HG02981 (cell line): ENCODE data around the gene FUT8.

Experiments used
- ATAC-seq: cut with Tn5 transposase; IDR thresholded peaks from one replicate; pipeline ENCODE4 v1.9.1; 2021; ENCODE audit warnings: mild to moderate bottlenecking, moderate library complexity; ENCODE audit not compliant: unreplicated experiment

The FUT8 gene

GRCh38 chr14:65412032-65412846 lies at the start of gene FUT8:
Gene FUT8 (plus strand): TSS chr14:65412730. CDS start chr14:65561564, 148,834 bp downstream.
- peak; percentile 69 for ATAC-seq

DNA sequence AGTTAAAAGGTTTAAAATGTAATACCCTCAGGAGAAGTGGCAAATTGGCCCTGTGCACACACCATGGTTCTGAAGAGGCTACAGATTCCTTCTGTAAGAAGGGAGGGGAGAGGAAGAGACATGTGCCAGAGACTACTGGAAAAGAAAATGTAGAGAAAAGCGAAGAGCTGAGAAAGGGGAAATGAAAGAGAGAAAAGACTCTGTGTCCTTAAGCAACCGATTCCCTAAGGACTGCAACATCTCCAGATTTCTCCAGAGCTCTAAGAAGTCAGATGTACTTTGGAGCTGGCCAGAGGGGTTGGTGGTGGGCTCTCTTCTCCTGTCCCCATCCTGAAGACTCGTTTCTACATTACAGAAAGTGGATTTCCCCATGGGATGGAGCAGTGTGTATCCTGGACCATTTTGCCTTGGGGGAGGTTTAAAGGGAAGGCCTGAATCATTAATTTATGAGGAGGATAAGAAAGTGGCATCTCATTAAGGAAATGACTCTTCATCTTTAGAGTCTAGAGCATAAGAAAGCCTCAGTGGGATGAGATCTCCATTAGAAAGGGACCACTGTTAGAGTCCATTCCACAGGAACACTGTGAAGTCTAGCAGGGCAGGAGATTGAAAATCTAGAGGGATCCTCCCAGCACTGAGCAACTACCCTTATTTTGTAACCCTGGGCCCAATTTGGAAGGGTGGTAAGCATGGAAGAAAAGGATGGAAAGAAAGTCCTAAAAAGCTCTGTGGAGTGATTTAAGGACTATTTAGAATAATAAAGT lies 45.5 kb upstream of the FUT8 start:
- no peak for ATAC-seq

DNA sequence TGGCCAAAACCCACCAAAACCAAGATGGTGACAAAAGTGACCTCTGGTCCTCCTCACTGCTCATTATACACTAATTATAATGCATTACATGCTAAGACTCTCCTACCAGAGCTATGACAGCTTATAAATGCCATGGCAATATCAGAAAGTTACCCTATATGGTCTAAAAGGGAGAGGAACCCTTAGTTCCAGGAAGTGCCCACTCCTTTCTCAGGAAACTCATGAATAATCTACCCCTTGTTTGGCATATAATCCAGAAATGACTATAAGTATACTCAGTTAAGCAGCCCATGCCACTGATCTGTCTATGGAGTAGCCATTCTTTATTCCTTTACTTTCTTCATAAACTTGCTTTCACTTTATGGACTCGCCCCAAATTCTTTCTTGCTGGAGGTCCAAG lies 43.0 kb upstream of the FUT8 start:
- ATAC-seq: no peak

GRCh38 chr14:65370801-65371248 lies 41.7 kb upstream of the FUT8 start:
- no peak for ATAC-seq

DNA sequence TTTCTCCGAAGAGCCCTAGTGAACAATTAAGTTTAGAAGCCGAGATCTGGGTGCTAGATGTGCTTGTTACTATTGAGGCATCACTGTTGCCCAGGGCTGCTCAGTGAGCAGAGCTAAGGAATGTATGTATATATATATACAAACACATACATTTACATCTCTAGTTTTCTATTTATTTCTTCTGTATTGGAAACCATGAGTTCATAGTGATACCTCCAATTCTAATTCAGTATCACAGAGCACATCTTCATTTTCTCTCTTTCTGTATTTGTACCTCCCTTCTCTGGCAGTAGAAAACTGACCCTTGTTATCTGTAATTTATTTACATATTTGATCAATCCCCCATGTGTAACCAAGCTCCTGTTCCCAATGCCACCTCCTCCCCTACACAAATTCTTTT lies 40.7 kb upstream of the FUT8 start:
- no peak for ATAC-seq

DNA sequence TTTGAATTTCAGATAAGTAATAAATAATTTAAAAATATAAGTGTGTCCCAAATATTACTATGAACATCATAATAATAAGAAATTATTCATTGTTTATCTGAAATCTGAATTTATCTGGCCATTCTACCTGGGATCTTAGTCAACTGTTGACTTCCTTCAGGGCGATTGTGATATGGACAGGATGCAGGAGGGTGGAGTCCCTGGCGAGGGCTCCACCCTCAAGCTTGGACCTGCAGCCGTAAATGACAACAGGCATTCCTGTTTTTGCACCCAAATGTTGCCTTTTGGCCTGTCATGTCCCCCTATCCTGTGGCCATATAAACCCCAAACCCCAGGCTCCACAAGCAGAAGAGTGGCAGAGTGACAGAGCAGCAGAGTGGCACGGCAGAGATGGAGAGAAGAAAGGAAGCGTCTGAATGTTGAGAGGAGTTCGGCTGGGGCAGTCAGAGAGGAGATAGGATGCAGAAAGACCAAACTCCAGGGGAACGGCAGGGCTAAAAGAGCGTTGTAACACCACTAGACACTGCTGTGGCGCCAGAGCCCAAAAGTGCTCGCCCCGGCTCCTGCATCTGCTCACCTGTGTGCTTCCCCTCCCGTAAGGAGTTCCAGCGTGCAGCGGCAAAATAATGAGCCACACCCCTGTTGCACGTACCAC lies 39.4 kb upstream of the FUT8 start:
- no peak for ATAC-seq

DNA sequence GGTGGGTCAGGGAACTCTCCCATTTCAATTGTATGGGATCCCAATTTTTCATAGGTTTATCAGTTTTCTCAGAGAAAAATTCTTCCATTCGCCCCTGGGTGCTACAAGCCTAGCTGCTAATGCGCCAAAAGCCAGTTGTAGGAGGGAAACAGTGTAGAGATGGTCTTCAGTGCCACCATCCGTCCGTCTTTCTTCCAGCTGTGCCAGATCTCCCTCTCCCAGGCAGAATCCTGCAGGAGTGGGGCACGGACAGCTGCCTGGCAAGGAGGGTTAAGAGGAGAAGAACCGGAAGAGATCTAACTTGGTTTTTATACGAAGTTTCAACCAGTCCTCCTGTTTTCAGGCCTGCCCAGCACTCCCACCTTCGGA lies 38.9 kb upstream of the FUT8 start:
- no peak for ATAC-seq

GRCh38 chr14:65377576-65377975 lies 35.0 kb upstream of the FUT8 start:
- ATAC-seq: no peak

GRCh38 chr14:65382586-65382985 lies 29.9 kb upstream of the FUT8 start:
- ATAC-seq: no peak

DNA sequence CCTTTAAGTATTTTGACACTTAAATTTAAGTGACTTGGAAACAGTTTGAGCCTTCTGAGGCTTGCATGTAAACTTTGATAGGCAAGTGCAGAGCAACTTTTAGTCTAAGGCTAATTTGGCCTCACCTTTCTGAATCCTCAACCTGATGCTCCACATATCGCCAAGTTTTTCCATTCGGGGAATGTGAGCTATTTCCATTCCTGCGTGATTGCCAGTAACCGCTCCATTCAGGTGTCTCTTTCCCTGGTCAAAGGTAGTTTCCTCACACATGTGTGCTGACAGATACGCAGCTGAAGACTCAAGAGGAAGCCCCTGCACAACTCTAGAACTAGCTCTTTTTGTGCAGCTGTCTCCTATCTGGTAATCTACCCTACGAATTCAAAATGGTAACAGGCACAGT lies 25.4 kb upstream of the FUT8 start:
- no peak for ATAC-seq

- ATAC-seq: no peak
These were observed 24.9 kb upstream of the FUT8 start for GRCh38 chr14:65387628-65388027.

DNA sequence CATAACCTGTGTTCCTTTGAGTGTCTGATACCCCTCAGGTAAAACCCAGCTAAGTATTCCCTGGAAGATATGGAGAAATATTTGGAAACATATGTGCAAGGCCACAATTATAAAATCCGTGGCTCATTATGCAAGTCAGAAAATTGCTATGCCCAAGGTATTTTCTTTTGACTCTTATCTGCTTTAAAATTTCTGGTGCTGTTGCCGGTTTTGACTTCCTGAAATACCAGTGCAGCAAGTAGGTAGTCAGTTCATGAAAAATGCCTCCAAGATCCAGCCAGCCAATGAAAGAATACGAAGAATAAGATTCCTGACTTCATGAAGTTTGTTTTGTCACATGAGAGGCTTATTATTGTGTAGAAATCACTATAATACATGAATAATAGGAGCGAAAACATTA lies 20.2 kb upstream of the FUT8 start:
- no peak for ATAC-seq

DNA sequence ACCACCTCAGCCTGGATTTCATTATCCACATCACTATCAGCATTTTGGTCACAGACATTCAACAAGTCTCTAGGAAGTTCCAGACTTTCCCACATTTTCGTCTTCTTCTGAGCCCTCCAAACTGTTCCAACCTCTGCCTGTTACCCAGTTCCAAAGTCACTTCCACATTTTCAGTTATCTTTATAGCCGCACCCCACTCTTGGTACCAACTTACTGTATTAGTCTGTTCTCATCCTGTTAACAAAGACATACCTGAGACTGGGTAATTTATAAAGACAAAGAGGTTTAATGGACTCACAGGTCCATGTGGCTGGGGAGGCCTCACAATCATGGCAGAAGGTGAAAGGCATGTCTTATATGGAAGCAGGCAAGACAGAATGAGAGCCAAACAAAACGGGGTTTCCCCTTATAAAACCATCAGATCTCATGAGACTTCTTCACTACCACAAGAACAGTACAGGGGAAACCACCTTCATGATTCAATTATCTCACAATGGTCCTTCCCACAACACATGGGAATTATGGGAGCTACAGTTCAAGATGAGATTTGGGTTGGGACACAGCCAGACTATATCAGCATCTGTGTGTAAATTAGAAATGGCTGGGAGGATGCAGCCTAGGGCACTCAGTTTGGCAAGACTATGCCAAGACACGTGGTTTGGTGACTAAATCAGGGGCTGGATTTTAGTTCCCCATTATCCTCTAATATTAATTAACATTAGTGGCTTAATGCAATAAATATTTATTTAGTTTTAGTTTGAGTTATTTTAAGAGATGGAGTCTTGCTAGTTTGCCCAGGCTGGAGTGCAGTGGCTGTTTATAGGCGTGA lies 16.2 kb upstream of the FUT8 start:
- ATAC-seq: no peak

DNA sequence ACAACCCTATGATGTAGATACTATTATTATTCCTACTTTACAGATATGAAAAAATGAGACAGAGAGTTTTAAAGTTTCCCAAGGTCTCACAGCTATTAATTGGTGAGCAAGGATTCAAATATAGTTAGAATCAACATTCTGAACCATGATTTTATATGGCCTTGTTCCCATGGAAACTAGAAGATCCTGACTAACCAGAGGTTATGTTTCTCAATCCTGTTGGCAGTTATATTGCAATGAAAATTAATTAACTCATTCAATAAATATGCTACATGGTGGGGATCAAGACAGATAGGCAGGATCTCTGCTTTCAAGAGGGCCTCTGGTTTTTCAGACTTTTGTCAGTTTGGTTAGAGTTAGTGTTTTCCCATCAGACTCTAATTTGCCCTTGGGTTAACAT lies 9.3 kb upstream of the FUT8 start:
- no peak for ATAC-seq

GRCh38 chr14:65408113-65408512 lies 4.4 kb upstream of the FUT8 start:
- ATAC-seq: no peak

GRCh38 chr14:65410640-65411039 lies 1.9 kb upstream of the FUT8 start:
- no peak for ATAC-seq

DNA sequence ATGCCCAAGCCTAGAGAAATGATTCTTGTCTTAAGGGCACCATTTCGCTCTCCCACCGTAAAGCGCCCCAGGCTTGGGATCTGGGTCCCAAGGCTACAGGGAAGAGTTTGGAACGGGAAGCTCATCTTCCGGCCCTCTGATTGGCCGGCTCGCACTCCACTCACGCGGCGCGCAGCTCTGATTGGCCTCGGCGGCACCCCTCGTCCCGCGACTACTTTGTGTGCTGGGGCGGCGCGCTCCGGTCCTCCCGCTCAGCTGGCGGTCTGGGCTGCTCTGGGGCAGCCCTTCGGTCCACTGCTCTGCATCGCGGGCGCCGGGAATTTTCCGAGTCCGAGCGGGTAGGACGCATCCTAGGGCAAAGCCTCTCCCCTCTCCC lies 886 bp upstream of the FUT8 start:
- peak; percentile 52 for ATAC-seq

DNA sequence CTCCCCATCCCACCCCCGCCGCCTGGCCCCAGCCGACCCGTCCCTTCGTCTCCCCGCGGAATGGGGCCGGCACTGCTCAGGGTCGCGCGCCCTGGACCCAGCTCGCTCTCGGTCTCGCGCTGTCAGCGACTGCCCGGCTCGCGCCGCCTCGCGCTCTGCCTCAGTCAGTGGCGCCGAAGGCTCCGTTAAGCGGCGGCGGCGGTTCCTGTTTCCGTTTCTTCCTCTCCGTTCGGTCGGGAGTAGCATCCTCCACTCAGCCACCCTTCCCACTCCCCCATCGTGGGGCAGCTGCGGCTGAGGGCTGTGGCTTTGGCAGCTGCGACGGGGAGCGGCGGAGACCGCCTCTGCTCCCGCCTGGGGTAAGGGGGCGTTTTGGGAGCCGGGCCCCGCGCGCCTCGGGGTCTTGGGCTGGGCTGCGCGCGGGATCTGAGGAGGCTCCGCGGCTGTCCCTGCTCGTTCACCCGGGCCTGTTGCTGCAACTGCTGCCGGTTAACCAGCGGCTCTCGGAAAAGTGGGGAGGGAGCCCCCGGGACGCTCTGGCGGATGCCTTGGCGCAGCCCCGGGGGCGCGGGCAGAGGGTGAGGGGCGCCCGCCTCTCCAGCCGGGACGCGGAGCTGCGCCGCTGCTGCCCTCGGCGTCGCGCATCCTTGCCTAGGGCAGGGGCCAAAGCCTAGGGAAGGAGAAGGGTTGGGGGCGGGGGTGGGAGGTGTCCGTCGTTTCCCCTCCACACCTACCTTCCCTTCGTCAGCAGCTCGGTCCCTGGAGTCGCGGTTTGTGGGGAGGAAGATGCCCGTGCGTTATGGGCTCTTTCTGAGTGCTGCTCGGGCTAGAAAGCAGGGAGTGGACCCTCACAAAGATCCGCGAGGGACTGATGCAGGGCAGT lies 567 bp downstream of the FUT8 start:
- peak; percentile 37 for ATAC-seq

- no peak for ATAC-seq
These were observed 1.2 kb downstream of the FUT8 start for GRCh38 chr14:65413739-65414045.

- no peak for ATAC-seq
These were observed 2.5 kb downstream of the FUT8 start for GRCh38 chr14:65414961-65415589.
